IMR-90 (cell line): ENCODE data around the gene ADAM12. TPM values are rescaled to one million over a fixed set of nuclear protein-coding genes. Genes with fewer than 3 reads are reported as not detected.

ENCODE experiments used
- ATAC-seq: fragments of 200-7000 bp; cut with Tn5 transposase; 2 replicates; pipeline ENCODE4 v1.9.1; 2020; ENCODE audit warnings: low read depth, mild to moderate bottlenecking, moderate library complexity
- BruUV-seq: library from RNA; stranded (reverse); fragments of 400-500 nt; replicated peaks from 2 replicates; lab custom pipeline; 2021; lab: Mats Ljungman, UMichigan
- CTCF ChIA-PET: fragments of 300-600 bp; formaldehyde crosslinking; extraction: SDS; loops from one replicate; lab custom pipeline; 2021; ENCODE audit warnings: antibody characterized with exemption; lab: Yijun Ruan, JAX
- POLR2A ChIA-PET: fragments of 300-600 bp; sonication (Branson Sonifier 250); formaldehyde crosslinking; loops from one replicate; lab custom pipeline; 2022; ENCODE audit warnings: antibody characterized with exemption; ENCODE audit not compliant: unreplicated experiment; lab: Charles Lee
- DNase-seq: peaks from one replicate; pipeline ENCODE4 v3.0.0; 2013
- H2AFZ ChIP-seq: replicated peaks from 2 replicates; pipeline ENCODE3; 2013; ENCODE audit warnings: low read length, mild to moderate bottlenecking; ENCODE audit not compliant: poor library complexity
- H2AK5ac ChIP-seq: 2 replicates; pipeline ENCODE4 v1.6.1; 2013; ENCODE audit warnings: low read depth, low read length, inconsistent platforms
- H2AK9ac ChIP-seq: replicated peaks from 2 replicates; pipeline ENCODE3; 2013; ENCODE audit warnings: mild to moderate bottlenecking, low read depth, low read length, moderate library complexity; ENCODE audit not compliant: poor library complexity
- H2BK120ac ChIP-seq: 2 replicates; pipeline ENCODE4 v1.6.1; 2013; ENCODE audit warnings: low read depth, low read length, inconsistent platforms
- H2BK15ac ChIP-seq: 3 replicates; pipeline ENCODE4 v1.6.1; 2013; ENCODE audit warnings: low read depth, low read length, inconsistent platforms
- H2BK20ac ChIP-seq: 2 replicates; pipeline ENCODE4 v1.6.1; 2013; ENCODE audit warnings: low read depth, mild to moderate bottlenecking, inconsistent platforms, low read length, moderate library complexity
- H2BK5ac ChIP-seq: 2 replicates; pipeline ENCODE4 v1.6.1; 2013; ENCODE audit warnings: mild to moderate bottlenecking, low read depth, low read length, inconsistent platforms; ENCODE audit not compliant: poor library complexity, severe bottlenecking
- H3K14ac ChIP-seq: replicated peaks from 2 replicates; pipeline ENCODE4 v1.6.1; 2013; ENCODE audit warnings: low read depth, low read length, inconsistent platforms
- H3K18ac ChIP-seq: 2 replicates; pipeline ENCODE4 v1.6.1; 2013; ENCODE audit warnings: low read depth, low read length, control low read depth
- H3K23ac ChIP-seq: 2 replicates; pipeline ENCODE4 v1.6.1; 2013; ENCODE audit warnings: low read depth, low read length, inconsistent platforms
- H3K27ac ChIP-seq: 2 replicates; pipeline ENCODE4 v1.5.1; 2013; ENCODE audit warnings: mild to moderate bottlenecking, control low read depth, low read length; ENCODE audit not compliant: insufficient read depth
- H3K27me3 ChIP-seq: 2 replicates; pipeline ENCODE4 v1.6.1; 2013; ENCODE audit warnings: low read length; ENCODE audit not compliant: control insufficient read depth, insufficient read depth
- H3K36me3 ChIP-seq: 2 replicates; pipeline ENCODE4 v1.6.1; 2013; ENCODE audit warnings: low read length, mixed read lengths; ENCODE audit not compliant: control insufficient read depth, insufficient read depth
- H3K4ac ChIP-seq: 2 replicates; pipeline ENCODE4 v1.6.1; 2013; ENCODE audit warnings: low read depth, low read length, inconsistent platforms
- H3K4me1 ChIP-seq: 2 replicates; pipeline ENCODE4 v1.6.1; 2013; ENCODE audit warnings: low read length, mixed read lengths; ENCODE audit not compliant: control insufficient read depth, insufficient read depth
- H3K4me2 ChIP-seq: 2 replicates; pipeline ENCODE4 v1.6.1; 2013; ENCODE audit warnings: low read depth, mild to moderate bottlenecking, control low read depth, low read length, moderate library complexity
- H3K4me3 ChIP-seq: 2 replicates; pipeline ENCODE4 v1.5.1; 2013; ENCODE audit warnings: low read depth, mild to moderate bottlenecking, control low read depth, low read length, moderate library complexity; ENCODE audit not compliant: insufficient read depth
- H3K56ac ChIP-seq: 2 replicates; pipeline ENCODE4 v1.6.1; 2013; ENCODE audit warnings: low read length, inconsistent platforms; ENCODE audit not compliant: insufficient read depth; ENCODE audit errors: extremely low read depth
- H3K79me1 ChIP-seq, 2 experiments: 2 replicates each; pipeline ENCODE4 v1.6.1; 2013; ENCODE audit warnings: low read length in 2 of 2, inconsistent platforms in 1 of 2, low read depth in 1 of 2
- H3K9ac ChIP-seq: 2 replicates; pipeline ENCODE4 v1.6.1; 2013; ENCODE audit warnings: low read depth, low read length, control low read depth
- H3K9me1 ChIP-seq: 2 replicates; pipeline ENCODE4 v1.6.1; 2013; ENCODE audit warnings: low read length, inconsistent platforms; ENCODE audit not compliant: insufficient read depth
- H3K9me3 ChIP-seq: 2 replicates; pipeline ENCODE4 v1.6.1; 2013; ENCODE audit warnings: low read length; ENCODE audit not compliant: control insufficient read depth, insufficient read depth
- H4K20me1 ChIP-seq: 2 replicates; pipeline ENCODE4 v1.6.1; 2013; ENCODE audit warnings: low read length, inconsistent platforms; ENCODE audit not compliant: insufficient read depth
- H4K5ac ChIP-seq: 2 replicates; pipeline ENCODE4 v1.6.1; 2013; ENCODE audit warnings: mild to moderate bottlenecking, low read depth, low read length, control low read depth
- H4K8ac ChIP-seq, 2 experiments: 2 replicates each; pipeline ENCODE4 v1.6.1; 2013; ENCODE audit warnings: low read depth in 2 of 2, low read length in 2 of 2, control low read depth in 1 of 2, inconsistent platforms in 1 of 2
- H4K91ac ChIP-seq: 2 replicates; pipeline ENCODE4 v1.6.1; 2013; ENCODE audit warnings: low read depth, low read length, inconsistent platforms; ENCODE audit not compliant: insufficient read depth
- CHD1 ChIP-seq: IDR thresholded peaks from 2 replicates; pipeline ENCODE4 v1.6.1; 2012; ENCODE audit warnings: low read depth, low read length, improper control_type of control experiment
- CTCF ChIP-seq: conservative IDR thresholded peaks from 2 replicates; pipeline ENCODE4 v1.5.1; 2012; ENCODE audit warnings: mild to moderate bottlenecking, low read depth, low read length, improper control_type of control experiment
- POLR2A ChIP-seq: IDR thresholded peaks from 2 replicates; pipeline ENCODE4 v1.6.1; 2012; ENCODE audit warnings: mild to moderate bottlenecking, low read depth, low read length
- WGBS, 2 experiments: methylation state at CpG; one replicate each; pipeline versions ENCODE4 v1.1.5 to v1.1.7; 2013; ENCODE audit warnings: missing lambda C conversion rate in 2 of 2; ENCODE audit not compliant: insufficient read length in 1 of 2; ENCODE audit errors: extremely low coverage in 2 of 2; 5-methylcytosine and 5-hydroxymethylcytosine counted together
- dilution Hi-C: fragments of 300-500 bp; cut with HindIII; formaldehyde crosslinking; loops from one replicate; pipeline ENCODE4 v1.14.3; 2018; ENCODE audit warnings: low sequenced_read_pairs; ENCODE audit not compliant: unreplicated experiment
- in situ Hi-C: fragments of 300-500 bp; cut with MboI; formaldehyde crosslinking; loops from 3 replicates; pipeline ENCODE4 v1.14.3; 2019; ENCODE audit warnings: low sequenced_read_pairs, inconsistent platforms, mixed read lengths
- intact Hi-C: fragments of 100-400 bp; cut with micrococcal nuclease; formaldehyde crosslinking; loops from 2 replicates; pipeline ENCODE4 v1.10.0; 2022
- polyA plus RNA-seq, 3 experiments: library from polyadenylated mRNA; depleted of rRNA; stranded (reverse); fragments of >200 nt; gene quantifications; 2 replicates each; pipeline ENCODE4 v1.2.3, GENCODE V29; 2012; ENCODE audit warnings: low replicate concordance in 1 of 3
- total RNA-seq: library from RNA; depleted of rRNA; stranded (reverse); fragments of >200 nt; gene quantifications from 2 replicates; pipeline ENCODE4 v1.2.3, GENCODE V29; 2012

Gene ADAM12
- total and polyA plus RNA-seq, 2 of the 4 experiments (the other 2 are of a cell fraction) = 9.6 to 10.2 TPM

DNA sequence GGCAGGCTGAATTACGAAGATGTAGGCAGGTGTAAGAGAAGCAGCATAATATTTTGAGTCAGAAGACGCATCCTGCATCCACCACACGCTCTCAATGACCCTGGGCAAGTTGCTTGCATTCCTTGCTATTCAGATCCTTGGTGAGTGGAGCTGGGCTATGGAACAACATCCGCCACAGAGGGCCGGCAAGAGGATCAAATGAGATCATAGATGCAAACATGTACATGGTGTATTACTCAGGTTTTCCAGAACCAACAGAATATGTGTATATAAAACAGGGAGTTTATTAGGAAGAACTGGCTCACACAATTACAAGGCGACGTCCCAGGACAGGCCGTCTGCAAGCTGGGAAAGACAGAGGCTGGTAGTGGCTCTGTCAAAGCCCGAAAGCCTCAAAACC, 51.5 kb downstream of the ADAM12 start:
- Histone ChIP-seq H4K8ac (no peak overlapping the region), H3K27ac (no peak overlapping the region), H3K4me1 (no peaks in the 10 kb centered on the region; the same call in 1 of the 2 replicates), H3K27me3 (no peaks in the 10 kb centered on the region), H2AFZ (no peak overlapping the region), H2AK5ac (no peak overlapping the region), H3K14ac (no peak overlapping the region), H3K23ac (no peak overlapping the region), H4K5ac (no peak overlapping the region), H4K91ac (no peak overlapping the region), H3K9ac (no peak overlapping the region), H2BK15ac (no peak overlapping the region), H3K9me1 (no peaks in the 10 kb centered on the region; the same call in 1 of the 2 replicates), H3K18ac (no peak overlapping the region), H3K9me3 (no peaks in the 10 kb centered on the region), H3K4me3 (no peak overlapping the region), H4K20me1 (no peaks in the 10 kb centered on the region), H3K56ac (no peak overlapping the region), H3K4me2 (no peak overlapping the region), H2AK9ac (no peak overlapping the region), H2BK120ac (no peak overlapping the region), H3K4ac (no peak overlapping the region), H2BK5ac (no peak overlapping the region), H3K36me3 (no peaks in the 10 kb centered on the region), H3K79me1 (no peaks in the 10 kb centered on the region), H2BK20ac (no peak overlapping the region)
- POLR2A ChIA-PET = no interaction called here
- no TSS peak for BruUV-seq
- in situ Hi-C loops = no loop called here
- dilution Hi-C loops = no loop called here
- CTCF ChIA-PET = interaction anchor here (0.6 kb wide), 1 partner anchor 733 kb away, joined by 3 read pairs; no protein-coding TSS in a partner anchor
- WGBS, 2 experiments = 92% methylated on average over 2 of the region's 9 CpGs; no CpG with 5 or more reads in 1 of the 2 experiments
- no peak for TF ChIP-seq POLR2A
- no peak for TF ChIP-seq CHD1
- TF ChIP-seq CTCF = no peak
- DNase-seq = peak; percentile 56
- intact Hi-C loops = no loop called here
- no peak for ATAC-seq
